ENCODE data around the gene SAGE1. TPM values are rescaled to one million over a fixed set of nuclear protein-coding genes. Genes with fewer than 3 reads are reported as not detected.
"Not testable (repeated sequence)": the region's sequence is repeated elsewhere in the genome, so short reads cannot be mapped to it uniquely, and the experiment has no call there.

SAGE1 gene, protein sequence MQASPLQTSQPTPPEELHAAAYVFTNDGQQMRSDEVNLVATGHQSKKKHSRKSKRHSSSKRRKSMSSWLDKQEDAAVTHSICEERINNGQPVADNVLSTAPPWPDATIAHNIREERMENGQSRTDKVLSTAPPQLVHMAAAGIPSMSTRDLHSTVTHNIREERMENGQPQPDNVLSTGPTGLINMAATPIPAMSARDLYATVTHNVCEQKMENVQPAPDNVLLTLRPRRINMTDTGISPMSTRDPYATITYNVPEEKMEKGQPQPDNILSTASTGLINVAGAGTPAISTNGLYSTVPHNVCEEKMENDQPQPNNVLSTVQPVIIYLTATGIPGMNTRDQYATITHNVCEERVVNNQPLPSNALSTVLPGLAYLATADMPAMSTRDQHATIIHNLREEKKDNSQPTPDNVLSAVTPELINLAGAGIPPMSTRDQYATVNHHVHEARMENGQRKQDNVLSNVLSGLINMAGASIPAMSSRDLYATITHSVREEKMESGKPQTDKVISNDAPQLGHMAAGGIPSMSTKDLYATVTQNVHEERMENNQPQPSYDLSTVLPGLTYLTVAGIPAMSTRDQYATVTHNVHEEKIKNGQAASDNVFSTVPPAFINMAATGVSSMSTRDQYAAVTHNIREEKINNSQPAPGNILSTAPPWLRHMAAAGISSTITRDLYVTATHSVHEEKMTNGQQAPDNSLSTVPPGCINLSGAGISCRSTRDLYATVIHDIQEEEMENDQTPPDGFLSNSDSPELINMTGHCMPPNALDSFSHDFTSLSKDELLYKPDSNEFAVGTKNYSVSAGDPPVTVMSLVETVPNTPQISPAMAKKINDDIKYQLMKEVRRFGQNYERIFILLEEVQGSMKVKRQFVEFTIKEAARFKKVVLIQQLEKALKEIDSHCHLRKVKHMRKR
- not detected in 2 replicates for total RNA-seq (2014; rRNA removed; shearing (Covaris generic))

DNA sequence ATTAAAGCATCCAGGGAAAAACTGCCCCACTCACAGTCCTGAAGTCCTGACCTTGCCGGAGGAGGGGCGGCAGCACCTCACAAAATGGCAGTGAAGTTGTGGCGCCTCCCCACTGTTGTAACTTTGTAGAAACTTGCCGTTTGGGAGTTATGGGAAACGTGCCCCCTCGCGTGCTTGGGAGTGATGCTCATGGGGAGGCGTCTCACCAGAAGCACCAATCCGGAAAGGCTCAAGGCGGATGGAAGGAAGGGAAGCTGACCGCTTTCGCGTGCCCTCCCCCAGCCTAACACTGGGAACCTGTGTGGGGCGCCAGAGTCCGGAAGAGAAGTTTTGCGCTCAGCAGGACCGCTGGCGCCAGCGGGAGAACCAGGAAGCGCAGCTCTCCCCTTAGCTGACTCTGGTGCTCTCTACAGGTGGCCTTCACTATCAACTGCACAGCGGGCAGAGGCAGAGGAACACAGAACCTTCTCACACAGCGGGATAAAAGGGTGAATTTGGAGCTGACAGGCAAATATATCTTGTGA lies at the start of gene SAGE1, which contains the start of gene CT45A10:
TSS of gene SAGE1 (plus strand) at position 423 of the 524 bp plus-strand sequence. CDS start 2,527 bp downstream, outside the sequence.
TSS of gene CT45A10 (minus strand) at position 151 of the 524 bp plus-strand sequence. CDS start 8,100 bp downstream, outside the sequence.
- DNase-seq (ENCODE audit: low spot score): no peak

DNA sequence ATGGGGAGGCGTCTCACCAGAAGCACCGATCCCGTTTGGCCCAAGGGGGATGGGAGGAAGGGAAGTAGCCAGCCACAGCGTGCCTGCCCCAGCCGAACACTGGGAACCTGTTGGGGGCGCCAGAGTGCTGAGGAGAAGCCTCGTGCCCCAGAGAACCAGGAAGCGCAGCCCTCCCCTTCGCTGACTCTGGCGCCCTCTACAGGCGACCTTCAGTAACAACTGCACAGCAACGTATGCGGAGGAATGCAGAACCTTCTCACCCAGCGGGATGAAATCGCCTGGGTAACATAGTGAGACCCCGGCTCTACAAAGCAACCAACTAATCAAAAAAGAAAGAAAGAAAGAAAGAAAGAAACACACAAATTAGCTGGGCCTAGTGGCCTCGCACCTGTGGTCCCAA lies 39.1 kb upstream of the SAGE1 start, which contains the start of gene CT45A8:
TSS of gene CT45A8 (minus strand) at position 101 of the 400 bp plus-strand sequence. CDS start 3,755 bp downstream, outside the sequence.
- DNase-seq (ENCODE audit: low spot score): not testable (repeated sequence)

DNA sequence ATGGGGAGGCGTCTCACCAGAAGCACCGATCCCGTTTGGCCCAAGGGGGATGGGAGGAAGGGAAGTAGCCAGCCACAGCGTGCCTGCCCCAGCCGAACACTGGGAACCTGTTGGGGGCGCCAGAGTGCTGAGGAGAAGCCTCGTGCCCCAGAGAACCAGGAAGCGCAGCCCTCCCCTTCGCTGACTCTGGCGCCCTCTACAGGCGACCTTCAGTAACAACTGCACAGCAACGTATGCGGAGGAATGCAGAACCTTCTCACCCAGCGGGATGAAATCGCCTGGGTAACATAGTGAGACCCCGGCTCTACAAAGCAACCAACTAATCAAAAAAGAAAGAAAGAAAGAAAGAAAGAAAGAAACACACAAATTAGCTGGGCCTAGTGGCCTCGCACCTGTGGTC lies 21.8 kb upstream of the SAGE1 start, which contains the start of gene CT45A9:
TSS of gene CT45A9 (minus strand) at position 101 of the 400 bp plus-strand sequence. CDS start 3,751 bp downstream, outside the sequence.
- not testable (repeated sequence) for DNase-seq (ENCODE audit: low spot score)

DNA sequence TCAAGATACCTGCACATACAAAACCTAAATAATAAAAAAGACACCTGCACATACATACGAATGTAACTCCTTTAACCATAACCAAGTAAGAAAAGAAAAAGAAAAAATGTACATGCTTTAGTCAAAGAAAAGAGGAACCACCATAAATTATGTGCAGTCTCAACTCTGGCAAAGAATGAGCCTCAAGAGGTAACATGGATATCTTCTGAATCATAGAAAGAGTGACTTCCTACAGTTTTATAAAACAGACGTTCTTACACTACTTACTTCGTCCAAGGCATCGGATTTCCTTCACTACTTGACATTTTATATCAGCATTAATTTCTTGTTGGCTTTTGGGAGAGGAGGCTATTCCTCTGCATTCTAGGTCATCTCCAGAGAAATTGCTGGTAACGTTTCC lies 10.8 kb upstream of the SAGE1 start:
- not testable (repeated sequence) for DNase-seq (ENCODE audit: low spot score)

DNA sequence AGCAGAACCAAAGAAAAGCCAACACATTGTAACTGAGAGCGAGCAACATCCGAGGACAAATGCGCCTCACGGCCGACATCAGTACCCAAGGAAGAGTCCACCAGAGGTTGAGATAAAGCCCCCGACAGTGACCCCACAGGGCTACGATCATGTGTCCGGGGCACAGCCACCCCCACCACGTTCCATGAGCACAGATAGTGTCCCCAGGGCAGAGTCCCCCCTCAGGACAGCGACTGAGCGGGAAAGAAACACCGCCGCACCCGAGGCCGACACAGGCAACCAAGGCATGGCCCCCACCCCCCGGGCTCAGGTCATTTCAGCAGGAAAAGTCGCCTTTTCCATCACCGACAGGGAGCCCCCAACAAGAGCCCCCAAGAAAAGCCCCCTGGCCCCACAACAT lies 5.3 kb upstream of the SAGE1 start:
- not testable (repeated sequence) for DNase-seq (ENCODE audit: low spot score)

DNA sequence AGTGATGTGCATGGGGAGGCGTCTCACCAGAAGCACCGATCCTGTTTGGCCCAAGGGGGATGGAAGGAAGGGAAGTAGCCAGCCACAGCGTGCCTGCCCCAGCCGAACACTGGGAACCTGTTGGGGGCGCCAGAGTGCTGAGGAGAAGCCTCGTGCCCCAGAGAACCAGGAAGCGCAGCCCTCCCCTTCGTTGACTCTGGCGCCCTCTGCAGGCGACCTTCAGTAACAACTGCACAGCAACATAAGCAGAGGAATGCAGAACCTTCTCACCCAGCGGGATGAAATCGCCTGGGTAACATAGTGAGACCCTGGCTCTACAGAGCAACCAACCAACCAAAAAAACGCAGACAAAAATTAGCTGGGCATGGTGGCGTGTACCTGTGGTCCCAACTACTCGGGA lies 4.5 kb upstream of the SAGE1 start:
- peak; percentile 9 for DNase-seq (ENCODE audit: low spot score)

DNA sequence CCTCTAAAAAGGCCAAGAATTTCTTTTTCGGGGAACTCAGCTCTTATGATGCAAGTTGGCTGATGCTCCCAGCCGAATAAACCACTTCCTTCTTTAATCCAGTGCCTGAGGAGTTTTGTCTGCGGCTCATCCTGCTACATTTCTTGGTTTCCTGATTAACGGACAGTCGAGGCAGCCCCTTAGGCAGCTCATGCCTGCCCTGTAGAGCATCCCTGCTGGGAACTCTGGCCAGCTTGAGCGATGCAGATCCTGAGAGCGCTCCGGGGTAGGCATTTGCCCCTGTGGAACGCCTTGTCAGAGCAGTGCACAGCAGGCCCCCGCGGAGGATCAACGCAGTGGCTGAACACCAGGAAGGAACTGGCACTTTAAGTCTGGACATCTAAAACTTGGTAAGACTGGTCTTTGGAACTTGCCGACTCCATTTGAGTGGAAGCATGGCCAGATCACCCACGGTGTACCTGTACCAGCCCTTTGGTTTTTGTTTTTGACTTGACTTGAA lies 3.4 kb upstream of the SAGE1 start:
- no peak for DNase-seq (ENCODE audit: low spot score)

DNA sequence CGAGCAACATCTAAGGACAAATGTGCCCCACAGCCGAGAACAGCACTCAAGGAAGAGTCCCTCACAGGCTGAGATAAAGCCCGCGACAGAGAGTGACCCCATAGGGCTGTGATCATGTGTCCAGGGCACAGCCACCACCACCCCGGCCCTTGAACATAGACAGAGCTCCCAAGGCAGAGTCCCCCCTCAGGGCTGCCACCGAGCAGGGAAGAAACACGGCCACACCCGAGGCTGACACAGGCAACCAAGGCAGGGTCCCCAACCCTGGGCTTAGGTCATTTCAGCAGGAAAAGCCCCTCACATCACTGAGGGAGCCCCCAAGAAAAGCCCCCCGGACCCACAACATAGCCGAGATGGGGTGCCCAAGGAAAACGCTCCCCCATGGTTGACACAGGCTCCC lies 735 bp upstream of the SAGE1 start:
- DNase-seq (ENCODE audit: low spot score): no peak

DNA sequence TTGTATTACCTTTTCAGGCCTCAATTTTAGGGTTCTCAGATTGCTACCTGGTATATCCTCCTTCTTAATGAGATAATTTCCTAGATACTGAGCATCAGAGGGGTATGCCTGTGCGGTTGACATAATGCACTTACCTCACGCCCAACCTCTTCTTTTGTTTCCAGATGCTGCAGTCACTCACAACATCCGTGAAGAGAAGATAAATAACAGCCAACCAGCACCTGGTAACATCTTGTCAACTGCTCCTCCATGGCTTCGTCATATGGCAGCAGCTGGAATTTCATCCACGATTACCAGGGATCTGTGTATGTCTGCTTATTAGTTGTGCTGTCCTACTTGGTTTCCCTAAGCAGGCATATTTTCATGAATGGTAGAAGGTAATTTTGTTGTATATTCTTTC lies 16.7 kb downstream of the SAGE1 start:
- no peak for DNase-seq (ENCODE audit: low spot score)

DNA sequence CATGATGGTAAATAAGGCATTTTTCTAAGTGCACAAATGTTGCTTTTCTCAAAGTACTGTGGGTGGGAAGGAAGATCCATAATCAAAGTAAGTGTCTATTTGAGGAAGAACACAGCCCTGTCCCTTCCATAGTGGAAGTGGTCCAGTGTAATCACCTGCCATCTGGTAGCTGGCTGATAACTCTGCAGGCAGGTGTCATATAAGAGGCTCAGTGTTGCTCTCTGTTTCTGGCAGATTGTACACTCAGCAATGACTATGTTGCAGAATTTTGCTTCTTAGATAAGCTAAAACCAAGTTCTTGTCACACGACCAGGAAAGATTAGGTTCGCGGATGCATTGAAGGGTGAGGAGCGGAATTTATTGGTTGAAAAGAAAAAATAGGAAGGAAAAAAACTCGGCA lies 20.9 kb downstream of the SAGE1 start:
- DNase-seq (ENCODE audit: low spot score): no peak

DNA sequence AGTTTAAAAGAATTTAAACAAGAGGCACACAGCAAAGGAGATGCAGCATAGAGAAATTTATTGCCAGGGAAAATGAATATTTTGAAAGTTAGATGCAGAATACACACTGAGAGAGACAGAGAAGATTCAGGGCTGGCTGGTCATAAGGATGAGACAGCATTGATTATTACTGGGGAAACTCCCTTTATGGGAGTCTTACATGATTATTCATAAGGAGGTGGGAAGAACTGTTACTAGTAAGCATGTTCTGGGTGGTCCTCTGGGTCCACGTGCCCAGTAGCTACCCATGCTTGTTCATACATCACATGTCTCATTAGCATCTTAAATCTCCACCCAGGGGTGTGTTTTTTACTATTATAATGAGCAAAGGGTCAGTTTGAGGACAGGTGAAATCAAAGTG lies 27.0 kb downstream of the SAGE1 start:
- not testable (repeated sequence) for DNase-seq (ENCODE audit: low spot score)

DNA sequence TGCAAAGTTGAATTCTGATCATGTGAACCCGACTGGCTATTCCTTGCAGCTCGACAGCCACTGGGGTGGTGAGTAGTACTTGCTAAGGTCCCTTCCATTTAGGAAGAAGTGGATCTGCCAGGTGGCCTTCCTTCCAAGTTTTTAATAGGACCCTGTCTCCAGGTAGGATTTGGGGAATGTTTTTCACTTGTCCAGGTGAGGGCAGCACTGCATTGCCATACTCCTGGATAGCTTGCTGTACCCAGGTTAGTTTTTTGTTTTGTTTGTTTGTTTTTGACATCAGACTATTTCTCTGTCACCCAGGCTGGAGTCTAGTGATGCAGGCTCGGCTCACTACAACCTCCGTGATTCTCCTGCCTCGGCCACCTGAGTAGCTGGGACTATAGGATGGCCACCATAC lies 29.8 kb downstream of the SAGE1 start:
- no peak for DNase-seq (ENCODE audit: low spot score)

DNA sequence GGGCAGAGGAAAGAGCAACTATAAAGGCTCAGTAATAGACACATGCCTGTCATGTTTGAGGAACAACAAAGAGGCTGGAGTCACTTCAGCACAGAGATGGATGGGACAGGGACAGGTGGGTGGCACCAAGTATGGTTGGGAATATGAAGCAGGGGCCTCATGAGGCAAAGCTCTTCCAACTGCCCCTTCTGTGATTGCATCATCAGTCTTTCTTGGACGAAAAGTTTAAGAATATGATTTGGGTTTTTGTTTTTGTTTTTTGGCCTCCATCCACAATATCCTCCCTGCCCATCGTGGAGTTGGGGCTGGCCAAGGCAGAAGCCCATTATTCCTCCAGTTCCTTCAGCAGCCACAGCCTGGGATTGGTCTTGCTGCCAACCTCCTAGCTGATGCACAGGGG lies 34.4 kb downstream of the SAGE1 start:
- no peak for DNase-seq (ENCODE audit: low spot score)

DNA sequence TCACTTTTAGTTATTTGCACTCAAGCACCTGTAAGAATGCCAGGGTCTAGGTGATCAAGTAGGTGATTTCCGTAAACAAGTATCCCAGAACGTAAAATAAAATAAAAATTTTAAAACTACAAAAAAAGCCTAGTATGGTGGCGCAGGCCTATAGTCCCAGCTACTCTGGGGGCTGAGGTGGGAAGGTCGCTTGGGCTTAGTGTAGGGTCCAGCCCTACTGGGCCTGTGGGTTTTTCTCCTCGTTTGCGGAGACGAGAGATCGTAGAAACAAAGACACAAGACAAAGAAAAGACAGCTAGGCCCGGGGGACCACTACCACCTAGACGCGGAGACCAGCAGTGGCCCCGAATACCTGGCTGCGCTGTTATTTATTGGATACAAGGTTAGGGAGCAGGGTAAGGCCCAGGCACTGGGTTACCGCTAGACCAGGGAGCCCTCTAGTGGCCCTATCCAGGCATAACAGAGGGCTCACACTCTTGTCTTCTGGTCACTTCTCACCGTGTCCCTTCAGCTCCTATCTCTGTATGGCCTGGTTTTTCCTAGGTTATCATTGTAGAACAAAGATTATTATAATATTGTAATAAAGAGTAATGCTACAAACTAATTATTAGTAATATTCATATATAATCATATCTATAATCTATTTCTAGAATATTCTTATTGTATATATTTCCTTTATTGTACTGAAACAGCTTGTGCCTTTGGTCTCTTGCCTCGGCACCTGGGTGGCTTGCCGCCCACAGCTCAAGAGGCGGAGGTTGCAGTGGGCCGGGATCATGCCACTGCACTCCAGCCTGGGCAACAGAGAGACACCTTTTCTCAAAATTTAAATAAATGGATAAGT lies 38.4 kb downstream of the SAGE1 start:
- peak; percentile 12 for DNase-seq (ENCODE audit: low spot score)

DNA sequence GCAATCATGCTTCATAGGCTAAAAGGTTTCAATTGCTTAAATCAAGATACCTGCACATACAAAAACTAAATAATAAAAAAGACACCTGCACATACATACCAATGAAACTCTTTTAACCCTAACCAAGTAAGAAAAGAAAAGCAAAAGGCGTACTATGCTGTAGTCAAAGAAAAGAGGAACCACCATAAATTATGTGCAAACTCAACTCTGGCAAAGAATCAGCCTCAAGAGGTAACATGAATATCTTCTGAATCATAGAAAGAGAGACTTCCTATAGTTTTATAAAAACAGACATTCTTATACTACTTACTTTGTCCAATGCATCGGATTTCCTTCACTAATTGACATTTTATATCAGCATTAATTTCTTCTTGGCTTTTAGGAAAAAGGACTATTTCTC lies 51.0 kb downstream of the SAGE1 start:
- no peak for DNase-seq (ENCODE audit: low spot score)

DNA sequence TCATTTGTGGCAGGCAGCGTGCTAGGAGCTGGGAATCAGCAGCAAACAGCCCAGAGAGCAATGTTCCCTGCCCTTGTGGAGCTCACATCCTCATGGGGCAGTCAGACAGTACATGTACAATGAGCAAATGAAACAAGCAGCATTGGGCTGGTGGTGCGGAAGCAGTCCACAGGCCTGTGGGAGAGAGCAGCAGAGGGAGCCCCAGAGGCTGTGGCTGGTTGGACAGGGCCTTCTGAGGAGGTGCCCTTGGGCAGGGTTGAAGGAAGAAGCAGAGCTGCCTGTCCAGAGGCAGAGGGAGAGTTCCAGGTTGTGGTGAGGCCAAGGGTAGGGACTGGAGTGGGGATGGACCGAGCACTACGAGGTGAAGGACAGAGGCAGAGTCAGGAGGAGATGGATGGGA lies 57.8 kb downstream of the SAGE1 start:
- DNase-seq (ENCODE audit: low spot score): no peak

Other genes starting within 250 kb of the SAGE1 start
- not detected in 2 replicates for gene CT45A1, start 180.1 kb upstream of the SAGE1 start, total RNA-seq (2014; rRNA removed; shearing (Covaris generic))
- gene CT45A3, start 125.5 kb upstream of the SAGE1 start, total RNA-seq (2014; rRNA removed; shearing (Covaris generic)): not detected in 2 replicates
- gene CT45A5, start 108.2 kb upstream of the SAGE1 start, total RNA-seq (2014; rRNA removed; shearing (Covaris generic)): 0.50 TPM in 1 of 2 replicates, not detected in the other
- not detected in 2 replicates for gene CT45A6, start 90.9 kb upstream of the SAGE1 start, total RNA-seq (2014; rRNA removed; shearing (Covaris generic))
- gene CT45A2, start 73.7 kb upstream of the SAGE1 start, total RNA-seq (2014; rRNA removed; shearing (Covaris generic)): not detected in 2 replicates
- not detected in 2 replicates for gene CT45A7, start 56.4 kb upstream of the SAGE1 start, total RNA-seq (2014; rRNA removed; shearing (Covaris generic))
- gene CT45A8, start 39.2 kb upstream of the SAGE1 start, total RNA-seq (2014; rRNA removed; shearing (Covaris generic)): not detected in 2 replicates
- gene CT45A9, start 21.9 kb upstream of the SAGE1 start, total RNA-seq (2014; rRNA removed; shearing (Covaris generic)): not detected in 2 replicates
- gene CT45A10, start 272 bp upstream of the SAGE1 start, total RNA-seq (2014; rRNA removed; shearing (Covaris generic)): 0.43 TPM in 1 of 2 replicates, not detected in the other
- gene MMGT1, start 80.3 kb downstream of the SAGE1 start, total RNA-seq (2014; rRNA removed; shearing (Covaris generic)): 24.9 and 32.4 TPM in 2 replicates
- gene SLC9A6, start 91.7 kb downstream of the SAGE1 start, total RNA-seq (2014; rRNA removed; shearing (Covaris generic)): 19.9 and 22.4 TPM in 2 replicates